GM21825 (cell line): ENCODE measurements around the gene AP3B2.

Experiments used
- ATAC-seq: cut with Tn5 transposase; IDR thresholded peaks from one replicate; pipeline ENCODE4 v1.9.1; 2021; ENCODE audit warnings: mild to moderate bottlenecking, moderate library complexity; ENCODE audit not compliant: unreplicated experiment

The AP3B2 gene

DNA sequence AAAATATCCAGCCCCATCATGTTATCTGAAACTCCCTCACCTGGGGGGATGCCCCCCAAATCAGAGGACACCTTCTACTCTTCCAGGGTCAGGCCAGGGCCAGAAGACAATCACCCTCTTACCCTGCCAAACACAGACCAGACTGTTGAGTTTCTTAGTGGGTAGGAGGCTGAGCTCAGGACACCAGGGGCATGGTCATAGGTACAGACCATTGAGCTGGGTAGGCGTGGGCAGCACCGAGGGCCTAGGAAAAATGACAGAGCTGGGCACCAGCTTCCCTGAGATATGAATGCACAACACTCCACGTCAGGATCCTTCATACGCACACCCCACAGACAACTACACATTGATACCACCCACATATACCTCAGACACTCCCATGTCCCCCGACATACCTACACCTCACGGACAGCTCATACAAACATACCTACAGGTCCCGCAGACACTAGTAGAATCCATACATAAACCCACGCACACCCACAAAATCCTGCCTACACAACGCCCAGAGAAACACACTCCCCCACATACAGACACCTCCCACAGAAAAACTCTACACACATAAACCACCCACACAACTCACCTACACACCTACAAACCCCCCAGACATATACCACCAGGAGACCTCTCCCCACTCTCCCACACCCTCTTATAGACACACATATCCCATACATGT, 11.8 kb downstream of the AP3B2 start:
- ATAC-seq, result no peak

DNA sequence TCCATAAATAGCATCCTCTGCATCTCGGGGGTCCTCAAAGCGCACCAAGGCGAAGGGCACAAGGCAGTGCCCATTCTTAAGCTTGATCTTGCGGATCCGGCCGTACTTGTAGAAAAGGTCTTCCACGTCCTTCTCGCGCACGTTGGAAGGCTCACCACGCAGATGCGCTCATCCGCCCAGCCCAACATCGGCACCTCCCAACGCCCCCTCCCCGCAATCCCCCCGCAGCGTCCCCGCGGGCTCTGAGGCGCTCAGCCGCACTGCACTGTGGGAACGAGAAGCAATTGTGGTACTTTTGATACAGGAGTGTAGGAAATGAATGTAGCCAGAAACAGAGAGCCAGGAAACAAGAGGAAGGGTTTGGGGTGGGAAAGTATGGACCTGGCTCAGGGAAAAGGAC, 17.5 kb downstream of the AP3B2 start:
- ATAC-seq, result no peak

- ATAC-seq, result no peak
Measured at GRCh38 chr15:82689147-82689546, 20.5 kb downstream of the AP3B2 start.

GRCh38 chr15:82688691-82689090, 21.0 kb downstream of the AP3B2 start:
- ATAC-seq, result no peak

DNA sequence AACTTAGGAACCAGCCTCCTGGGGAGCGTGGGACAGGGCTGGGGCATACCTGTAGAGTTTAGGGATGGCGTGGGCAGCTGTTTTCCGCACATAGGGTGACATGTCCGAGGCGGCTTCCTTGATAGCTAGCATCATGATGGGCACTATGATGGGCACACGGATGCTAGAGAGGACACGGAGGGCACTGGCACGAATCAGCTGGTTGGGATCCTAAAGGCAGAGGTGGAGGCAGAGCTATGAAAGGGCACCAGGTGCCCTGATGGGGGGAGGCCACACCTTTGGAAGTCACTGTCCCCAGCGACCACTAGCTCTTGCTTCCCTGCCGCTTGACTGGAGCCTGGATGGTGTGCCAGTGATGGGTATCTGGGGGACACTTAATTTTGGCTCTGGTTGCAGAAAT, 28.3 kb downstream of the AP3B2 start:
- no peak for ATAC-seq

DNA sequence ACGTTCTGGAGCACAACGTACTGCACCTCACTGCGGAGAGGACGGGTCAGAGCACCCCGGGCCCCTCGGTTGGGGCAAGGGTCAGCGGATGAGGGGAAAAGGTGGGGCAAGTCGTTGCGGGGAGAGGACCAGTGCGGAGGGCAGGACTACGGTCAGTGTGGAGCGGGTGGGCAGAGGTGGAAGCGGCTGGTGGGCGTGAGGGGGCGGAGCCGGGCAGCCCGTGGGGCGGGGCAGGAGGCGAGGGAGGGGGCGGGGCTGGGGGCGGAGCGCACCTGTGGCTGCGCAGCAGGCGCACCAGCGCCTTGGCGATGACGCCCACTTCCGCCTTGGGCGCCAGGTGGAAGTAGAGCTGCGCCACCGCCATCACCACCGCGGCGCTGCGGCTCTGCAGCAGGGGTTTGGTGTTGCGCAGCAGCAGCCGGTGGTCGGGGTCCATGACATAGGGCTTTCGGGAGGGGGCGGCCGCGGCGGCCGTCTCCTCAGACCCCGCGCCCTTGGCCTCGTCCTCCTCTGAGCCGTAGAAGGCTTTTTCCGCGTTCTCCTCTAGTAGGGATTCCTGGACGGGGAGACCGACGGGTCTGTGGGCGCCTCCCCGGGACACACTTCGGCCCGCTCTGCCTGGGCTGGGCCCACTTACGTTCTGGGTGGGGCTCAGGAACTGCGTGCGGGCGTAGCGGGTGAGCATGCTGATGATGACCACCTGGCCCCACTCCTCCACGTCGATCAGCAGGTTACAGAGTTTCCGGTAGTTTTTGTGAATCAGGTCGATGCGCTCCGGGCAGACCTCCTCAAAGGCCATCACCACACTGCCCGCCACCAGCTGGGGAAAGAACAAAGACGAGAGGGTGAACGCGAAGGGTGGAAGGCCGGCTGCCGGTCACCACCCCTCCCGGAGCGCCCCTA, 29.2 kb downstream of the AP3B2 start:
- ATAC-seq, result peak; percentile 89

GRCh38 chr15:82679626-82680199, 30.0 kb downstream of the AP3B2 start:
- no peak for ATAC-seq

GRCh38 chr15:82677720-82678323, 31.9 kb downstream of the AP3B2 start:
- ATAC-seq, result no peak

DNA sequence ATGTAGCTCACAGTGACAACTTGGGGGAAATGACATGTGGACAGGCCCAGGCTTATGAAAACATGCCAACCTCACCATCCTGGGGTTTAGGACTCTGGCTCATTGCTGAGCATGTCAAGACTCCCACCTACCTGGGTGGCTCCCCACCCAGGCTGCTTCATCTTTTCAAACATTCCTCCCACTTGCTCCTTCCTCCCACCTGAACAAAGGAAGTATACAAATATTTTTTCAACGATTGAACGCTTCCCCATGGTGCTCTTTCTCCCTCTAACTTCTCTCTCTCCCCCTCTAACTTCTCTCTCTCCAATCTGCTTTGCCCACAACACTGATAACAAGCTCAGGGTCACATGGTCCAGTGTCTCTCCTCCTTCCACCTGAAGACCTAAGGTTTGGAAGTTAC, 34.8 kb downstream of the AP3B2 start:
- ATAC-seq, result no peak

GRCh38 chr15:82670699-82671098, 39.0 kb downstream of the AP3B2 start:
- no peak for ATAC-seq

DNA sequence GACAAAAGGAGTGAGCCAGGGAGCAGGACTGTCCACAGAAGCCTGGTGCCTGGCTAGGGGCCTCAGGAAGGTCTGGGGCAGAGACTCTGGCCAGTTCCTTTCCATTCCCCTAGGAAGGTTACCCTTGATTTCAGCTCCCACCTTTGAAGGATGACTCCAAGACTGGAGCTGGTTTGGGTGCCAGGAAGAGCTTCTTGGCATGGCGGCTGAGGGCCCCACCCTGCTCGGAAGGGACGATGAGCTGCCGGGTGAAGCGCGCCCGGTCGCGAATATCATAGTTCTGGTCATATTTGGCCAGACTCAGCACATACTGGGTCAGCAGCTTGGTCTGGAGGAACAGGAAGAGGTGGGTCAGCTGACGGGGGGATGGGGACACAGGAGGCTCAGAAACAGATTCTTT, 43.1 kb downstream of the AP3B2 start:
- ATAC-seq, result no peak

GRCh38 chr15:82664021-82664420, 45.7 kb downstream of the AP3B2 start:
- ATAC-seq, result no peak

- no peak for ATAC-seq
Measured at GRCh38 chr15:82663186-82663600, 46.5 kb downstream of the AP3B2 start.

GRCh38 chr15:82662641-82663040, 47.0 kb downstream of the AP3B2 start:
- no peak for ATAC-seq

GRCh38 chr15:82660378-82660777, 49.3 kb downstream of the AP3B2 start:
- ATAC-seq, result no peak

GRCh38 chr15:82656641-82657266, 52.9 kb downstream of the AP3B2 start:
- no peak for ATAC-seq

DNA sequence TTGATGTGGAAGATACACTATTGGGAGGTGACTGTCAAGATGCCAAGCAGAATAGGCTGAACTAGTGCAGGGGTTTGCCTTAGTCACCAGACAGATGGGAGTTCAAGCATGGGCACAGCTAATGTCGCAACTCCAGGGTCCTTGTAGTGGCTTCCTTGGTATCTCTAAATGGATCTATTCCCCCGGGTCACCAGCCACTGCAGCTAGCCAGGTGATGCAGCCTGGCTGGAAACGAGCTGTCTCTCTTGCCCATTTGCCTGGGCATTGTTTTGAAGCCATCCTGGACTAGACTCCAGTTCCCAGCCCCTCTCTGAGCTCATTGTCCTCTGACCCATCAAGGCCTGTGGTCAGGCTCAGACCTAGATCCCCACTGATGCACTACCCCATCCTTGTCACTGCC, 54.1 kb downstream of the AP3B2 start:
- no peak for ATAC-seq

- no peak for ATAC-seq
Measured at GRCh38 chr15:82653483-82654168, 56.0 kb downstream of the AP3B2 start.

DNA sequence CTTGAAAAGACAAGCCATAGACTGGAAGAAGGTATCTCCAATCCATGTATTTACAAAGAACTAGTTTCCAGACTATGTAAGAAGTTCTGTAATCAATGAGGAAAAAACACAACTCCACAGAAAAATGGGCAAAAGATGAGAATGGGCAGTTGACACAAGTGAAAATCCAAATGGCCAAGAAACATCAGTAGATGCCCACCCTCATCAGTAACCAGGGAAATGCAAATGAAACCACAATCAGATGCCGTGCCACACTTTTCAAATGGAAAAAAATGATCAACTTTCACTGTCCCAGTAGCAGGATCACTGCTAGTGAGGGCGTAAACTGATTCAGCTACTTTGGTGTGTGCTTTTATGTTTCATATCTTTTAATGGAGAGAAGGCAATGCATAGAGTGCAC, 58.0 kb downstream of the AP3B2 start:
- no peak for ATAC-seq

DNA sequence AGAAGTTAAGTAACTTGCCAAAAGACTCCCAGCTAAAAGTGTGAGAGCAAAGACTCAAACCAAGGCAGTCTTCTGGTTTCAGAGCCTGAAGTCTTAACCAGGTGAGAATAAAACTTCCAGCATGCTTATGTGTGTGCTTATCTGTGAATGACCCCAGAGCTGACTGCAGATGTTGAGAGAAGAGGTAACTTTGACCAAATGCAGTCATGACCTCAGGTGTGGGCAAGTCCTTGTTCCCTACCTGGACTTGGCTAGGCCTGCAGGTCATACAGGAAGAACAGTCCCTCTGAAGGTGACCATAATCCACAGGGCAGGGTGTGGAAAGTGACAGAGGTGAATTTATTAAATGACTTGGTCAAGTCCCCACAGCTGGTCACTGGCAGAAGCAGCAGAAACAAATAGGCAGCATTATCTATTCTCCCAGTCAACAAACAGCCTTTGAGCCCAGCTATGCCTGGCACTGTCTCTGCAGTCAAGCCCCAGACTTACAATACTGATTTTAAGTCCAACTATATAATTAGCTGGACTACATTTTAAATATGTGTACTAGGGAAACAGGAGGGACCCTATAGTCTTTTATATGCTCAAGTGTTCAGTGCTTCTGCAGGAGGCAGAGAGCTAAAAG, 59.5 kb downstream of the AP3B2 start:
- no peak for ATAC-seq
